Glomerular endothelial cell (primary cell): ENCODE results near the gene GPHA2. TPM values are rescaled to one million over a fixed set of nuclear protein-coding genes. Genes with fewer than 3 reads are reported as not detected.

Source experiments
- DNase-seq: peaks from one replicate; pipeline ENCODE4 v3.0.0-alpha.2; 2011; ENCODE audit warnings: low read depth, low spot score; ENCODE audit errors: extremely low read depth
- total RNA-seq: library from RNA; depleted of rRNA; stranded (reverse); fragments of >200 nt; gene quantifications from 2 replicates; pipeline ENCODE4 v1.2.3, GENCODE V29; 2015

The GPHA2 gene
- total RNA-seq, 1 donor from 2014 or later, result not detected

DNA sequence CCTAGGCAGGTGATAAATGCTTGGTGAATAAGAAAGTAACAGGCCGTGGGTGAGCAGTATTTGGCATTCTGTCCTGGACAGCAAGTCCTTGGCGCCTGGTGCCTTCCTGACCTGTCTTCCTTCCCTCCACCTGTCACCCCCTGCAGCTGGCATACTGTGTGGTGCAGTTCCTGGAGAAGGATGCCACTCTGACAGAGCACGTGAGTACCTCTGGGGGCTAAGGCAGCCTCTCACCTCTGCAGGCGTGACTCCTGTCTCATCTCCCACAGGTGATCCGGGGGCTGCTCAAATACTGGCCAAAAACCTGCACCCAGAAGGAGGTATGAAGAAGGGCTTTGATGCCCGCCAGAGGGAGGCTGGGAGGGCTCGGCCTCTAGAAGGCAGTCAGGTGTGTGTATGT is 4.4 kb downstream of the GPHA2 start:
- DNase-seq, result no peak

DNA sequence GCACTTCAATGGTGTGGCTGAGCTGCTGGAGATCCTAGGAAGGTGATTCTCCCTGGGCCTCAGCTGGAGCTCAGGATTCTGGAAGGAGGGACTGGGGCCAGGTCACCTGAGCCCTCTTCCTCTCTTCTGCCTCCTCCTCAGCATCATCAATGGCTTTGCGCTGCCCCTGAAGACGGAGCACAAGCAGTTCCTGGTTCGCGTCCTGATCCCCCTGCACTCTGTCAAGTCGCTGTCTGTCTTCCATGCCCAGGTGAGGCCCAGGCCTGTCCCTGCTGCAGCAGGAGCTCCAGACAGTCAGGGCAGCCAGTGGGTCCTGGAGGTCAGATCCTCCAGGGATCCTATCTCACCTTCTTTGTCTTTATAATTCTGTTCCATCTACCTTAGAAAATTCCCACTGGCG is 5.4 kb downstream of the GPHA2 start:
- no peak for DNase-seq

DNA sequence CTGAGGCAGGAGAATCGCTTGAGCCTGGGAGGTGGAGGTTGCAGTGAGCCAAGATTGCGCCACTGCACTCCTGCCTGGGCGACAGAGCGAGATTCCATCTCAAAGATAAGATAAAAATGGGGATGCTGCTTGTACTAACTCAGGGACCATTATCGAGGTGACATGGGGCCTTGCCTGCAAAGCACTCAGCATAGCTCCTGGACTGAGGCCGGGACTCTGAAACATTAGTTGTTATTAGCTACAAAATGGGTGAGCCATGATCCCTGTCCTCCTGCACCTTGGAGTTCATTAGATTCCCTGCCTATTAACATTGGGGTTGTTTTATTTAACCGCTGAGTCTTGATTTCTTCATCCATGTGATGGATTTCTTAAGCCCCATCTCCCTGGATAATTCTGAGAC is 6.1 kb downstream of the GPHA2 start:
- DNase-seq, result no peak

DNA sequence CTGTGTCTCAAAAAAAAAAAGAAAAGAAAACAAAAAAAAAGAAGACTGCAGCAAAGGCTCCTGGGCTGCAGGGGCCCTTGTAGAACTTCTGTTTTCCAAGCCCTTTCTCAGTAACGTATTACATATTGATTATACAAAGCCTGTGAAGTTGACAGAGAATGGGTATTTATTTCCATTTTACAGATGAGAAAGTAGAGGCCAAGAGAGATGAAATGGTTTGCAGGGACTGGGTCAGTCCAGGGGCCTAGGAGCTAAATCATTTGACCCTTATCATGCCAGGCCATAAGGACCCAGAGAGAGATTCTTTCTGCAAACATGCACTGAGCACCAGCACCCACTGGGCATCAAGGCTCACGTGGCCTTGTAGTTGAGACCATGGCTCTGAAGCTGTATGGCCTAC is 6.7 kb downstream of the GPHA2 start:
- no peak for DNase-seq

DNA sequence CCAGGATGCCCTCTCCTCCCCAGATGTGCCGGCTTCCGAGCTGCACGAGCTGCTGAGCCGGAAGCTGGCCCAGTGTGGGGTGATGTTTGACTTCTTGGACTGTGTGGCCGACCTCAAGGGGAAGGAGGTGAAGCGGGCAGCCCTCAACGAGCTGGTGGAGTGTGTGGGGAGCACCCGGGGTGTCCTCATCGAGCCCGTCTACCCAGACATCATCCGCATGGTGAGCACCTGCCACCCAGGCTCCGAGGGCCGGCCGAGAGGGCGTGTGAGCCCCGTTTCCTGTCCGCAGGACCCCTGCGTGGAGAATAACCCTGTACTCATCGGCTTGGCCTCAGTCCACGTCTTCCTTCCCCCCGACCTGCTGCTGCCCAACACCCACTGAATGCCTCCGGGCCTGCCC is 9.0 kb downstream of the GPHA2 start:
- no peak for DNase-seq

DNA sequence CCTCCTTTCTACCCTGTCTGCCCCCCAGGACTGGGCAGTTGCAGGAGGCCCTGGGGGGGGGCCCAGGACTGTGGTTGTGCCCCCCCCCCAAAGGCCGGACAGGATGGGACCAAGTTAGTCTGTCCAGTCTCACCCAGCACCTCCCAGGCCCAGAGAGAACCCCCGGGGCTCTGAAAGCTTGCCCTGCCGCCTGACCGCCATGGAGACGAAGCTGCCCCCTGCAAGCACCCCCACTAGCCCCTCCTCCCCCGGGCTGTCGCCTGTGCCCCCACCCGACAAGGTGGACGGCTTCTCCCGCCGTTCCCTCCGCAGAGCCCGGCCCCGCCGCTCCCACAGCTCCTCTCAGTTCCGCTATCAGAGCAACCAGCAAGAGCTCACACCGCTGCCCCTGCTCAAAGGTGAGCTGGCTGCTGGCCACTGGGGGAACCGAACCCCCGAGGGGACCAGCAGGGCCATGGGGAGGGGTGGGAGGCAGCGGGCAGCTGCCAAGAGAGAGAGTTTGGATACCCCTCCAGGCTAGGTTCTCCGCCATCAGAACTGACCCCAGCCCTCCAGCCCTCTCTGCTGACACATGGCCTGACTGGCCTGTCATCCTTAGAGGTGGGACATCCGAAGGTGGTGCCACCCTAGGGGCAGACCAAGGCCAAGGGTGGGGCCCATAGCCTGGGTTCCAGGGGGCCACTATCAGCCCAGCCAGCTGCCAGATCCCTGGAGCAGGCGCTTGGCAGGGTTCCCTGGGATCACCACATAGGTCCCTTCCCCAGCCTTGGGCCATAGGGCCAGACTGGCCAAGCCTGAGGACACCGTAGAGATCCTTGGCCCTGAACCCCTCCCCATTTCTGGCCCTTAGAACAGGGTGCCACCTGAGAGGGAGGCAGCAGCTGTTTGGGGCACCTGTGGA is 9.9 kb downstream of the GPHA2 start:
- DNase-seq, result no peak

DNA sequence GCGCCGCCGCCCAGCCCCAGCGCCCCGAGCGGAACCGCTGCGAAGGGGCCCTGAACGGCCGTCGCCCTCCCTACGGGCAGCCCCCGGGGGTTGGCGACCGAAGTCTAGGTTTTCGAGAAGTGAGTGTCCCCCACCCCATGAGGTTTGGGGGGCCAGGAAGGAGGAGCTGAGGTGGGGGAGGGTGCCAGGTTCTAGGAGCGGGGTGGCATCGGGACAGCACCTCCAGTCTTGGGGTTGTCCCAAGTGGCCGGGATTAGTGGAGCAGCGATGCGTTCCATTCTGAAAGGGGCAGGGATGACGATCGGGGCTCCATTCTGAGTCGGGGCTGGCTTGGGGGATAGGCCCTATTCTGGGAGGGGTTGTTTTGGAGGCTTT is 10.8 kb downstream of the GPHA2 start:
- no peak for DNase-seq

DNA sequence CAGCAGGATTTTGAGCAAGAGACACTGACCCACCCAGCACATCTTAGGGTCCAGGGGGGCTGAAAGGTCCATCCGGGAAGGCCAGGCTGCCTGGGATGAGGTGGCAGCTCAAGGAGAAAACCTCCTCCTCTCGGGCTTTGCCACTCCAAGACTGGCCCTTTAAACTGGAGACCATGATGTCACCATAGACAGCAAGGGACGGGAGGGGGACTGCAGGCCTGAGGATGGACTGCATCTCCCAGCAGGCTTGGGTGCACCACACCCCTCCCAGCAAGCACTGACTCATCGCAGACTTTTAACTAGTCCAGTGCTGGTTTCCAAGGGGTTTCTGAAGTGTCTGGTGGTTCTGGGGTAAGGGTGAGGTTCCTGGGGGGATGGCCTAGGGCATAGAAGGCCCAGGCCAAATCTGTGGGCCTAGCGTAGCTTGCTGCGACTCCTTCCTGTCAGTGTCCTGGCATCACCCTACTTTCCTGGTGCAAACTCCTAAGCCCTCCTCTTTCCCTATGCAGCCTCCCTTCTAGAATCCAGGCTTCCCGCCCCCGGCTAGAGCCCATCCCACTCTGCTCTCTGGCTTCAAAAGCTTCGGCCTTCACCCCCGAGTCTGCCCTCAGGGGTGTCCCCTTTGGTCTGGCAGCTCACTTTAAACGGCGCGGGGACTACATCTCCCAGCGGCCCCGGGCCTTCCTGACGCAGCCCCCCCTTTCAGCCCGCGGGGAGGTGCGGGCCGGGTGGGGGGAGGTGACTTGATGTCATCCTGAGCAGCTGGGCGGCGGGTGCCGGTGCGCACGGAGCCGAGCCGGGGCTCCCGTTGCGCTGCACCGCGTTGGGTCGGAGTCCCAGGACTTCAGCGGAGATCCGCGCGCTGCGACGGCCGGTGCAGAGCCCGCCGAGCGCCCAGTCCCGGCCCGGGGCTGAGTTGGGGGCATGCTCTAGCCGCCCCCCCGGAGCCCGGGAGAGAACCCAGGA is 11.5 kb downstream of the GPHA2 start, which contains the start of gene PPP2R5B:
PPP2R5B (plus strand) TSS at position 746 of the 966 bp plus-strand sequence. CDS start 1,046 bp downstream, outside the sequence.
- peak; percentile 66 for DNase-seq

DNA sequence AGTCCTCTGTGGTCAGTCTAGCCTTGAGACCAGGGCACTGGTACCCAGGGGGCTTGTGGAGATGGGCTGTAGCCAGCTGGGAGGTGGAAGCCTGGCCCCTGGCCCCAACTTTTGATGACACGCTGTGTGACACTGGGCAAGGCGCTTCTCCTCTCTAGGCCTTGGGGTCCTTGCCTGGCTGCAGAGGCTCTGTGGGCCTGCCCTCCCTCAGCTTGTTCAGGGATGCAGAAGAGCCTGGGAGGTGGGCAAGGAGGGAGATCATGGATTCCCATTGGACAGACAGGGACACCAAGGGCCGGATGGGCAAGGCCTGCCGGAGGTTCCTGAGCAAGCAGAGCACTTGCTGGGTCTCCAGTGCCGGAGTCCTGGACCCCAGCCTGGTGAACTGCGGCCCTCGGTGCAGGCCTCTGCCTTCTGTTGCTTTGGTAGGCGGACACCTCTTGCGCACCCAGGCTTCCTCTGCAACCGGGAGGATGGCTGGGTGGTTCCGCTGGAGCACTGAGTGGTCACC is 12.5 kb downstream of the GPHA2 start:
- no peak for DNase-seq

DNA sequence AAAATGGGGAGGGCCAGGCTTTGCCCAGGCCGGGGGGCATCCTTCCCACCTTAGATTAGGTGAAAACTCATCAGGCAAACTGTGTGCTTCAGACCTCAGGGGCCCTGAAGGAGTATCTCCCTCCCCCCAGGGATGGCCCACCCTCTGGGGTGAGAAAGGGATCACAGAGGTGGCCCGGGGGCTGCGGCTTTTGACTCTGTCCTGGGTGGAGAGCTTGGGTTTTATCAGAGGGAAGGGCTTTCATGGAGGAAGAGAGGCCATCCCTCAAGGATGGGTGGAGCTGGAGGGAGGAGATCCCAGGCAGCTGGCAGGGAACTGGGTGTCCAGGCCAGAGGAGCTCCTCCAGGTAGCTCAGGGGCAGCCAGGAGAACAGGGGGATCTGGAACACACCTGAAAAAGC is 14.3 kb downstream of the GPHA2 start:
- DNase-seq, result no peak

DNA sequence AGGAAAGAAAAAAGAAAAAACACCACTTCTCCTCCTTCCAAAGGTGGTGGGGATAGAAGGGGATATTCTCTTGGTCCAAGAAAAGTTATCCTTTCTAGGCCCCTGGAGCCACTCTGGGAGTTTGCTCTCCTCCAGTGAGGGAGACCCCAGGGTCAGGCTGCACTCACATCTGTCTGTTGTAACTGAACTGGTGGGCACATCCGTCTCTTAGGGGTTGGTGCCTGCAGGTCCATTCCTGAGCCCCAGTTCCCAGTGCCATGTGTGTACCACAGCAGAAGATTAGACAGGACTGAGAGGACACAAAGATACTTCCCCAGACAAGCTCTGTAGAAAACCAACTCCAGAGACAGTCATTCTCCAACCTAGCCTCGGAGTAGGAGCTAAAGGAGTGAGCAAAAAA is 15.6 kb downstream of the GPHA2 start:
- no peak for DNase-seq

DNA sequence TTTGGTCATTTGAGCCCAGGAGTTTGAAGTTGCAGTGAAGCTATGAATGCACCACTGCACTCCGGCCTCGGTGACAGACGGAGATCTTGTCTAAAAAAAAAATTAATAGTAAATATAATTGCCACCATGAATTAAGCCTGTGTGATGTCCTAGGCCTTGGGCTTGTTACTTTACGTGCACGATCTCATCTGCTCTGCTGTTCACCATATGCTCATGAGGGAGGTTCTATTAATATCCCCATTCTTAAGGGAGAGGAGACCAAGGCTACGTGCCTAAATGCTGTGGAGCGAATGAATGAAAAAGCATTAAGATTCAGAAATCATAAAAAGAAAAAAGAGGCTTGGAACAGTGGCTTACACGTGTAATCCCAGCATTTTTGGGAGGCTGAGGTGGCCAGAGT is 16.1 kb downstream of the GPHA2 start:
- DNase-seq, result no peak

DNA sequence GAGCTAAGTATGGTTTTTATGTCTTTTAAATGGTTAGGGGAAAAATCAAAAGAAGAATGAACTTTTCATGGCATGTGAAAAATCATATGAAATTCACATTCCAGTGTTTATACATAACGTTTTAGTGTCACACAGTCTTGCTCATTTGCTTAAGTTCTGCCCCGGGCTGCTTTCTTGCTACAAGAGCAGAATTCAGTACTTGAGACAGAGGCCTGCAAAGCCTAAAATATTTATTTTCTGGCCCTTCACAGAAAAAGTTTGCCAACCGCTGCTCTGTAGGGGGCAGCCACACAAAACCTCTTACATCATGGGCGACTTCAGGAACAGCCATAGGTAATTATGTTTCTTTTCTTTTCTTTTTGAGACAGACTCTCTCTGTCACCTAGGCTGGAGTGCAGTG is 17.7 kb downstream of the GPHA2 start:
- no peak for DNase-seq

DNA sequence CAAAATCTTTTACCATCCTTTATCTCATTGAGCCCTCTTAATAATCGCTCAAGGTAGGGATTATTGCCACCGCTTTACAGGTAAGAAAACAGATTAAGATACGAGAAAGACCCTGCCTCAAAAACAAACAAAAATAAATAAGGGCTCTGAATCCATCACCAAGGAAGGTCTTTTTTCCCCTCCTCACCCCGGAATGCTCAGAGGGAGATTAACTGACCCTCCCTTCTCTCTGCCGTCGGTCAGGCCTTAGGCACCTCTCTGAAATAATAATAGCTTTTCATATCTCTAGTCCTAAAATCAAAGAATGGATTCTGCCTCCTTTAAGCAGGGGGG is 18.1 kb downstream of the GPHA2 start:
- DNase-seq, result no peak

DNA sequence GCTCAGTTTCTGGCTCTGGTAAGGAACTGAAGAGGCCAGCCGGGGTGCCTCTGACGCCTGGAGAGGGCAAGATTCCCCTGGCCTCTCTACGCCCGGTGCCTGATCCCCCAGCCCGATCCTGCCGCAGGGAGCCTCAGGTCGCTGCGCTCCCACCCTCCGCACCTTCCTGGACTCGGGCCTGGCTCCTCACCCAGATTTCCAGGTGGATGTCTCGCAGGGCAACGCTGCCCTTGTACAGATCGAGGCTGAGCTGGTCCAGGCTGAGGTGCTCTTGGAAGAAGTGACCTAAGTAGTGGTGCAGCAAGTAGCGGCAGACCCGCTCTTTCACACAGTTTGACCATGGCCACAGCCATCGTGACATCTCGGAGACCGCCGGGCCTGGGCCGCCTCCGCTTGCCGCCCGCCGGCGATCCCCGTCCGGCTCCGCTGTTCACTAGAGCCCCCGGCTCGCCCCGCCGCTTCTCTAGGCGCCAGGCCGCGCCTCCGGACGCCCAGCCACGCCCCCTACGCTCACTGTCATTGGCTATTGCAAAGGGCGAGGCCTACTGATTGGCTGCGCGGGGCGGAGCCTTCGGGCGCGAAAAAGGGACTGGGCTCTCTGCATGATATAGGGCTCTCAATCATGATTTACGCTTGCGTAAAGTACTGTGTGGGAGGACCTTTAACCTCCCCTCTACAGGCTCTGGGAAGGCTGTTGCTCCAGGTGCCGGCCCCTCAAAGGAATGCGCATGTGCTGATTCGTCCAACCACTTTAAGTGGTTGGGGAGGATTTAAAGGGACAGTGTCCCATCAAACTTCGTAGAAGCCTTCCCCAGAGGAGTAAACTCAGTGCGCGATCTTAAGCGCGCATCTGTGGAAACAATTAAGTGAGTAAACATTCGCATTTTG is 18.7 kb downstream of the GPHA2 start, which contains the start of gene ATG2A:
ATG2A (minus strand) TSS at position 435 of the 888 bp plus-strand sequence; CDS start at position 361, 74 bp downstream.
- peak; percentile 97 for DNase-seq

DNA sequence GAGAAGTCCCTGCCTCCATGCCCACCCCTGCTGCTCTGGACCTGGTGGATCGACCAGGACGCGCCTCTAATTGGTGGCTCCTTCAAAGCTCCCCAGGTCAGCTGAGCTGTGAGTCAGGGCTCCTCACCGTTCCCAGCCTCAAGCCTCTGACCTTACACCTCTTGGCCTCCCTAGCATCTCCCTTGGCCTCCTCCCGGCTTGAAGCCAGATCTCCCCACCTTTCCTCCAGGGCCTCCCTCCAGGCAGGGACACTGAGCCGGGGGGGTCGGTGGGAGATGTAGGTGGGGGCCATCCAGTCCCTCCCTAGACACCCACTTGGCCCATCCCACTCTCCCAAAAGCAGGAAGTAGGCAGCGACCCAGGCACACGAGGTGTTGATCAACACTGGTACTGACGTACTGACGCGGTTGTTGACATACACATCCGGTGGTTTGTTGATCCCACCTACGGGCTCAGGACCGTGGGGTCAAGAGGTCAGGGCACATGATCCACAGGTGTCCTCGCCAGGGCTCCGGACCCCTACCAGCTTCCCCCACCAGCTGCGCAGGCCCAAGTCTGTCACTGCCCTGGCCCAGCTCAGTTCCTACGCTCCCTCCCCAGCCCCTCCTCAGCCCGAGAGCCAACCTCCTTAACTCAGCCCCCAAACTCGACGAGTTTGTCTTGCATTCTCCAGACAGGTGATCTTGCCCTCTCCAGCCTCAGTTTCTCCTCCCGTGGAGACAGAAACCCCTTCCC is 19.5 kb downstream of the GPHA2 start:
- DNase-seq, result no peak

DNA sequence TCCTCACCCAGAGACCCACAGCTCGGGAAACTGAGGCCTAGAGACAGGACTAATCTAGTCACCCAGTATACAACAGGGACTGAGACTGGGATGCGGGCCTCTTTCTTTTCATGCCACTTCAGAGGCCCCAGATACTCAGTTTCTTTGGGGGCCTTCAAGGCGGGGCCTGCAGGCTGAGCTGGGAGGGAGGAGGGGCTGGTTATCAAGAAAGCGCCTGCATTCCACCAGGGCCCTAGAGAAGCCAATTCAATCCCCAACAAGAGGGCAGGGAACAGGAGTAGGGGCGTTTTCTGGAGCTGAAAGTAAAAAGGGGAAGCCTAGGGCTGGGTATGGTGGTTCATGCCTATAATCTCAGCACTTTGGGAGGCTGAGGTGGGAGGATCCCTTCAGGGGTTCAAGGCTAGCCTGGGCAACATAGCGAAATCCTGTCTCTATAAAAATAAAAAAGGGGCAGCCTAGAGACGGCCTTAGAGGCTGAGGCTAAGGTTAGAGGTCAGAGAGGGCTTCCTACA is 20.3 kb downstream of the GPHA2 start:
- DNase-seq, result no peak

DNA sequence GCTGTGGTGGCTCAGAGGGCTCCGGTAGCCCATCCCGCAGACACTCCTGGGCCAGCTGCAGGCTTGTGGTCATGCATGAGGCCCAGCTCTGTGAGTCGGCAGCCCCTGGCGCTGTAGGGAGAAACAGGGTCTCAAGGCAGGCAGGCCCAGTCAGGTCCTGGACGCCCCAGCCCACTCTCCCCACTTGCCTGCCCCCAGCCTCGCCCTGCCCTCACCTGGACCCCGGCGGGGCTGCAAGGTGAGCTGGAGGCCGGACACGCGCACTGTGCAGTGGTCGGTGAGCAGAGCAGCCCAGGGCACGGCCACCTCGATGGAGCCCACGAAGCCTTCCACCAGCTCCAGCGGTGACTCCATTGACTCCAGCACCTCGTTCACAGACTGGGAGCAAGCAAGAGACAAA is 21.6 kb downstream of the GPHA2 start:
- no peak for DNase-seq

DNA sequence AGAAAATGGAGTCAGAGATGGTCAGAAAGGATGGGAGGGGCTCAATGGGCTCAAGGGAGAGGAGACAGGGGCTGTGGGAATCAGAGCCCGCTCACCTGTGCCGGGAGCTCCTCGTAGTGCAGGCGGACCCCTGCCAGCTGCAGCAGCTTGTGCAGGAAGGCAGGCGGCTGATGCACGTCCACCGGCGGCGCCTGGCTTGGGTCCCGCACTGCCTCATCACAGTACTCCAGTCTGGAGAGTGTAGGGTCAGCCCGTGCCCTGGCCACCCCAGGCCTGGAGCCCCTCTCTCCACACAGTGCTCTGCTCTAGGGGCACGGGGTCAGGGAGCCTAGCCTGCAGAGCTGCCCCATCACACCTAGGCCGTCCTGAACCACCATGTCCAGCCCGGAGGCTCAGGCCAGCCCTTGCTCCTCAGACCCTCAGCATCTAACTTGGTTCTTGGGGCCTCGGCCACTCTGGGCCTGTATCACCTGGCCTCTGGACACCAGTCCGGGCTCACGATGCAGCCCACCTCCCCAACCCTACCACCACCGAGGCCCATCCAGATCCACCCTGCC is 22.4 kb downstream of the GPHA2 start:
- no peak for DNase-seq
